Astrocyte (in vitro differentiated cells and primary cell): ENCODE measurements around the gene PXN.

Experiments used
- EZH2 ChIP-seq: IDR thresholded peaks from 2 replicates; pipeline ENCODE4 v1.6.1; 2012; ENCODE audit warnings: mild to moderate bottlenecking, low read length, inconsistent platforms; ENCODE audit not compliant: insufficient read depth
- TF ChIP-seq, protein P1 (sequence below): IDR thresholded peaks from 2 replicates; pipeline ENCODE4 v1.5.1; 2011; ENCODE audit warnings: low read depth, mild to moderate bottlenecking, inconsistent platforms, low read length, moderate library complexity; ENCODE audit not compliant: insufficient read depth

DNA sequence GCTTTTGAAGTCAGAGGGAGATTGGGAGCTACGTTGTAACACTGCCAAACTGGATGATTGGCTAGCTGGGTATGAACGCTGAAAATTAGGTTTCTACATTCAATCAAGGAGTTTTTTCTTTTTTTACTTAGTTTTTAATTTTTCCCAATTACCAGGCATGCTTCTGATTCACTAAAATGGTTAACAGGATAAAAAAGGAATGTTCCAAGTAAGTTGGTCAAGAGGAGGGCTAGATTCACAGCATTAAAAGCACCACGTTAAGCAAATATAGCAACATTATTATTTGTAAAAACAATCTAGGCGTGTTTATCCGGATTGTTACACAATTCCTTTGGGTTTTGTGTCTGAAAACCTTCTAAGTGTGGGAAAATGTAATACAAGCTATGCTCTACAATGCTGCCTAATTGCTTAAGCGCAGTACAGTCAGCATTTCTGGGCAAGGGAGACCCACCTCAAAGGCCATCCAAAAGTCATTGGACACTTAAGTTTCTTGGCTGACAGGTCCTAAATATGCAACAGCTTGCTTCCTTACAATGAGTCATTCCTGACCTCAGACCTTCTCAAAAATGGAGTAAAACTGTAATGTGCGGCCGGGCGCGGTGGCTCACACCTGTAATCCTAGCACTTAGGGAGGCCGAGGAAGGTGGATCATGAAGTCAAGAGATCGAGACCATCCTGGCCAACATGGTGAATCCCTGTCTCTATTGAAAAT lies 65.8 kb downstream of the PXN start:
- TF ChIP-seq, protein P1, sequence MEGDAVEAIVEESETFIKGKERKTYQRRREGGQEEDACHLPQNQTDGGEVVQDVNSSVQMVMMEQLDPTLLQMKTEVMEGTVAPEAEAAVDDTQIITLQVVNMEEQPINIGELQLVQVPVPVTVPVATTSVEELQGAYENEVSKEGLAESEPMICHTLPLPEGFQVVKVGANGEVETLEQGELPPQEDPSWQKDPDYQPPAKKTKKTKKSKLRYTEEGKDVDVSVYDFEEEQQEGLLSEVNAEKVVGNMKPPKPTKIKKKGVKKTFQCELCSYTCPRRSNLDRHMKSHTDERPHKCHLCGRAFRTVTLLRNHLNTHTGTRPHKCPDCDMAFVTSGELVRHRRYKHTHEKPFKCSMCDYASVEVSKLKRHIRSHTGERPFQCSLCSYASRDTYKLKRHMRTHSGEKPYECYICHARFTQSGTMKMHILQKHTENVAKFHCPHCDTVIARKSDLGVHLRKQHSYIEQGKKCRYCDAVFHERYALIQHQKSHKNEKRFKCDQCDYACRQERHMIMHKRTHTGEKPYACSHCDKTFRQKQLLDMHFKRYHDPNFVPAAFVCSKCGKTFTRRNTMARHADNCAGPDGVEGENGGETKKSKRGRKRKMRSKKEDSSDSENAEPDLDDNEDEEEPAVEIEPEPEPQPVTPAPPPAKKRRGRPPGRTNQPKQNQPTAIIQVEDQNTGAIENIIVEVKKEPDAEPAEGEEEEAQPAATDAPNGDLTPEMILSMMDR = no peak
- no peak for TF ChIP-seq EZH2
